GM21360 (cell line): ENCODE measurements around the gene DYNLL1.
"Not testable (repeated sequence)": the region's sequence is repeated elsewhere in the genome, so short reads cannot be mapped to it uniquely, and the experiment has no call there.

Experiments
- ATAC-seq: cut with Tn5 transposase; IDR thresholded peaks from one replicate; pipeline ENCODE4 v1.9.1; 2021; ENCODE audit warnings: mild to moderate bottlenecking, moderate library complexity; ENCODE audit not compliant: unreplicated experiment

DYNLL1 gene

DNA sequence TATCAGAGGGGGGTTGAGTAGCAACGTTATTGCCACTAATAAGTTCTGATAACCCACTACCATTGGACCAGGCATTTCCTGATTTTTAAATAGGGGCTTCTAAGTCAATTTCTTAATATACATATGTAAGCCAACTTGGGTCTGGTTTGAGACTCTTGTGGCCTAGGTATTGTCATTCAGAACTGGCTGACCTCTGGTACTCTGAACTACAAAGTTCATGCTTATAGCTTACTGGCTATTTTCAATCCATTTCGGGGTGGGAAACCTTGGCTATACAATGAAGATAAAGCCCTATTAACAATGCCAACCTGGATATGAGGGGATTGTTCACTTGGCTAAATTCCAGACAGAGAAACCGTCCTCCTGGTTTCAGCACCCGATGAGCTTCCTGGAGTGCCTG lies 8.7 kb downstream of the DYNLL1 start:
- no peak for ATAC-seq

DNA sequence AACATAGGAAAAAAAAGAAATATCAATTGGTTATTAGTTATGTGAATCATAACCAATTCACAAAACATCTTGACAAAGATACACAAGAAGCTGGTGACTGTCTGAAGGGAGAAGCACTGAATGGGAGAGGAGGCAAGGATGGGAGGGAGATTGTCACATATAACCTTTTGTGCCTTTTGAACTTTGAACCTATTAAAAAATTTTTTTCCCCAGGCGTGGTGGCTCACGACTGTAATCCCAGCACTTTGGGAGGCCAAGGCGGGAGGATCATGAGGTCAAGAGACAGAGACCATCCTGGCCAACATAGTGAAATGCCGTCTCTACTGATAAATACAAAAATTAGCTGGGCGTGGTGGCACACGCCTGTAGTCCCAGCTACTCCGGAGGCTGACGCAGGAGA lies 12.6 kb downstream of the DYNLL1 start:
- ATAC-seq, result no peak

- ATAC-seq, result no peak
These were observed 18.1 kb downstream of the DYNLL1 start for GRCh38 chr12:120514002-120514401.

- ATAC-seq, result no peak
These were observed 19.6 kb downstream of the DYNLL1 start for GRCh38 chr12:120515496-120515895.

- ATAC-seq, result not testable (repeated sequence)
These were observed 23.4 kb downstream of the DYNLL1 start for GRCh38 chr12:120519324-120519723.

- ATAC-seq, result no peak
These were observed 26.7 kb downstream of the DYNLL1 start for GRCh38 chr12:120522568-120522967.

- ATAC-seq, result peak; percentile 71
These were observed 33.1 kb downstream of the DYNLL1 start, which contains the start of gene COQ5 for GRCh38 chr12:120528861-120529525. COQ5 (minus strand) TSS chr12:120529158; CDS start chr12:120529141, 17 bp downstream.

GRCh38 chr12:120529641-120530417 lies 33.9 kb downstream of the DYNLL1 start:
- no peak for ATAC-seq

GRCh38 chr12:120530418-120530761 lies 34.5 kb downstream of the DYNLL1 start:
- ATAC-seq, result not testable (repeated sequence)

- ATAC-seq, result no peak
These were observed 36.9 kb downstream of the DYNLL1 start for GRCh38 chr12:120532701-120533238.

- ATAC-seq, result peak; percentile 51
These were observed 38.3 kb downstream of the DYNLL1 start, which contains the start of gene RNF10 for GRCh38 chr12:120534203-120534702. RNF10 (plus strand) TSS chr12:120534356; CDS start chr12:120534812, 456 bp downstream.

- peak; percentile 42 for ATAC-seq
These were observed 39.1 kb downstream of the DYNLL1 start for GRCh38 chr12:120534703-120535655.

DNA sequence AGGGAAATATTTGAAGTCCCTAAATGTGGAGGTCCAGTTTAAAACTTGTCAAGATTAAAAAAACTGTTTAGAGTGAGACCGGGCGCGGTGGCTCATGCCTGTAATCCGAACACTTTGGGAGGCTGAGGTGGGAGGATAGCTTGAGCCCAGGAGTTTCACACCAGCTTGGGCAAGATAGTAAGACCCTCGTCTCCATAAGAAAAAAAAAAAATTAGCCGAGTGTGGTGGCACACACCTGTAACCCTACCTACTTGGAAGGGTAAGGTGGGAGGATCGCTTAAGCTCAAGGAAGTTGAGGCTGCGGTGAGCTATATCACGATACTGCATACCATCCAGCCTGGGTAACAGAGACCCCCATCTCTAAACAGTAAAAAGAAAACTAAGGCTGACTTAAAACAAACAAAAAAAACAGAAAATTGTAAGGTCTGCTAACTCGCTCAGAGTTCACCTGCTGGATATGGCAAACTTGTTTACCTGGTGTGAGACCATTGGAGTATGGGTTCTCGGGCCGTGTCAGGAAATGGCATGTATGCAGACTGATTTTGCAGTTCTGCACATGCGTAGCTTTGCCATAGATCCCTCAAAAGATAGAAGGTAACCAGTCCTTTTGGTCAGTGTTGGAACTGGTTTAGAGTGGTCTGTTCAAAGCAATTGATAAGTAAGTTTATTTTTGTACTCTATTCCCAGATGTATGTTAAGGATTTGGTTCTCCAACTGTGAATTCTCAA lies 40.3 kb downstream of the DYNLL1 start:
- ATAC-seq, result no peak

DNA sequence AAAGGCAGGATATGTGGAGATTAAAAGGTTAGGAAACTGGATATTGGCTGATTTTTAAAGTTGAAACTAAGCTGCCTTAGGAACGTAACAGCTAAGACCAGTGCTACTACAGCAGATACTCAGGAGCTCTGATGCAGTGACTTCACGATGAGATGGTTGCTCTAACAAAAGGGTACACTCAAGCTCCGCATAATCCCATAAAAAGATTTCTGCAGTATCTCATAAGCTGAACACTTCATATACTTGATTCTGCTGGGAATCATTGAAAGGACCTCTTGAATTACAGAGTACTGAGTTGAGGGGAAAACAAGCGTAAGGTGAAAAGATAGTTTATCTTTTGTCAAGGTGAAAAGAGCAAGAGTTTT lies 41.9 kb downstream of the DYNLL1 start:
- ATAC-seq, result no peak

- no peak for ATAC-seq
These were observed 42.6 kb downstream of the DYNLL1 start for GRCh38 chr12:120538281-120539156.

- no peak for ATAC-seq
These were observed 43.4 kb downstream of the DYNLL1 start for GRCh38 chr12:120539303-120539702.

DNA sequence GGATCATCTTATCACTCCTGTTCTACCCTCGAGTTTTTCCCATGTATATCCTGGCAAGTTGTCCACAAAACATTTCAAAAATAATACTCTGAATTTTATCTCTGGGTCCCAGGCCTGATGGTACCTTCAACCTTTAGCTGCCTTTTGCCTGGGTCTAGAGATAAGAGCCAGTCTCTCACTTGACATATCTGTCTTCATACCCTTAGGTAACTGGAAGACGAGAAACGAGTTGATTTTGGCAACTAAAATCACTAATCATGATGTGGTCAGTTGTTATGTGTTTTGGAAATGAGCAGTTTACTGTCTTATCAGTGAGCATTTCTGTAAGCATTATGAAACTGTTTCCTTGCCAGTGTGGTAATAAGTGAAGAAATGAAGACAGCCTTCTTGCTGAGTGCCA lies 44.5 kb downstream of the DYNLL1 start:
- ATAC-seq, result no peak

GRCh38 chr12:120542166-120542565 lies 46.3 kb downstream of the DYNLL1 start:
- no peak for ATAC-seq

GRCh38 chr12:120544691-120545090 lies 48.8 kb downstream of the DYNLL1 start:
- no peak for ATAC-seq
